ENCODE results near the gene MRPL47. TPM values are rescaled to one million over a fixed set of nuclear protein-coding genes. Genes with fewer than 3 reads are reported as not detected.

The MRPL47 gene
- total RNA-seq, 1 experiment from 2014 or later, result 75.5 TPM

DNA sequence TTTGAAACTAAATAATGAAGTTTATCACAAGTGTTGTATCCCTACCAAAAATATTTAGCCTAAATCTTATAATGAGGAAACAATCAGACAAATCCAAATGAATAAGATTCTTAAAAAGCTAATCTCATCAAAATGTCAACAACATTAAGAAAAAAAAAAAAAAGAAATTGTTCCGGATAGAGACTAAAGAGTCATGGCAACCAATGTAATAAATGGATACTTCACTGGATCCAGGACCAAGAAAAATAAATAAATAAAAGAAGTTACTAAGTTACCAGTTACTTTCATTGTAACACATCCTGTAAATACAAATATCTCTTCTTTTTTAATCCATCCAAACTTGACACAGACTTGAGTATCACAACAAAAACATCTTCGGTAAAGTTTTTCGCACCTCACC is 607 bp downstream of the MRPL47 start:
- Histone ChIP-seq H3K56ac (ENCODE audit: insufficient read length, low read depth, low read length) (no peak overlapping the region), H3K18ac (ENCODE audit: insufficient read length, low read depth, low read length) (no peak overlapping the region), H3K79me2 (ENCODE audit: insufficient read depth, low read length) (peaks cover 6% of the 10 kb centered on the region; the same call in 1 of the 2 replicates), H3K23me2 (ENCODE audit: insufficient read length, low read depth, low read length, poor library complexity, severe bottlenecking) (peaks cover 6% of the 10 kb centered on the region), H3K4ac (ENCODE audit: low read depth, low read length) (no peak overlapping the region), H3K27me3 (ENCODE audit: insufficient read depth, low read length) (no peaks in the 10 kb centered on the region), H2AFZ (ENCODE audit: low read length) (no peak overlapping the region), H3K4me1 (ENCODE audit: insufficient read depth, low read length) (no peaks in the 10 kb centered on the region), H4K8ac (replicated peaks; ENCODE audit: insufficient read length, low read depth, low read length) (no peak overlapping the region), H2BK15ac (ENCODE audit: low read depth, low read length) (no peak overlapping the region), H3K23ac (ENCODE audit: insufficient read length, low read depth, low read length) (no peak overlapping the region), H4K20me1 (ENCODE audit: control insufficient read depth, insufficient read depth, insufficient read length) (no peaks in the 10 kb centered on the region), H3K14ac (ENCODE audit: insufficient read depth, low read length) (no peak overlapping the region), H2BK20ac (ENCODE audit: low read depth, low read length, poor library complexity, severe bottlenecking) (no peak overlapping the region), H4K91ac (ENCODE audit: insufficient read length, low read depth, low read length) (no peak overlapping the region), H2BK12ac (ENCODE audit: insufficient read length, low read depth, low read length) (no peak overlapping the region), H2BK120ac (ENCODE audit: low read depth, low read length, poor library complexity, severe bottlenecking) (no peak overlapping the region), H2BK5ac (ENCODE audit: insufficient read length, low read length) (no peak overlapping the region), H3K9me3 (ENCODE audit: control insufficient read depth, low read depth, low read length) (no peaks in the 10 kb centered on the region), H3K9ac (ENCODE audit: extremely low read depth, insufficient read length, low read length) (peak overlapping the region; percentile 93), H3K27ac (ENCODE audit: insufficient read length, low read depth, low read length) (peak overlapping the region; percentile 66), H3K79me1 (ENCODE audit: insufficient read depth, low read depth, low read length, poor library complexity, severe bottlenecking) (peaks cover 7% of the 10 kb centered on the region), H4K5ac (ENCODE audit: insufficient read length, low read depth, low read length) (no peak overlapping the region), H3K4me2 (ENCODE audit: insufficient read depth, insufficient read length, low read length) (peak overlapping the region; percentile 54), H3T11ph (ENCODE audit: low read length) (no peak overlapping the region), H2AK5ac (ENCODE audit: insufficient read length, low read length) (no peak overlapping the region)
- Mint-ChIP-seq H3K27ac (peak overlapping the region; percentile 100), H3K27me3 (ENCODE audit: low read depth) (no peaks in the 10 kb centered on the region), H3K4me1 (peaks cover 2 to 9% of the 10 kb centered on the region in 2 experiments; a peak in 3 of 4 replicates), H3K4me3 (peak overlapping the region; percentile 100), H3K36me3 (ENCODE audit: insufficient read depth in 1 of 3, low read depth in 3 of 3) (peaks cover 10 to 35% (median 35%) of the 10 kb centered on the region in 3 experiments; a peak in 6 of 7 replicates), H3K9me3 (no peaks in the 10 kb centered on the region)
- TF ChIP-seq CTCF (conservative IDR thresholded peaks at IDR 0.05), result no peak
- DNase-seq, result no peak
- no CpG with 5 or more reads among the region's 3 CpGs for WGBS (ENCODE audit: extremely low coverage, insufficient read length, low lambda C conversion rate)
